Loucy (cell line): ENCODE results near the gene RALGAPA1.

Experiments
- H2AFZ ChIP-seq: fragments of 200-600 bp; sonication (generic); 2 replicates; pipeline ENCODE4 v1.6.0; 2016; ENCODE audit warnings: antibody characterized with exemption, mild to moderate bottlenecking, low read length, moderate library complexity
- H3F3A ChIP-seq: fragments of 200-600 bp; 2 replicates; pipeline ENCODE4 v1.6.0; 2016; ENCODE audit warnings: antibody characterized with exemption, low read depth, mild to moderate bottlenecking
- H3K27me3 ChIP-seq: fragments of 200-600 bp; sonication (generic); 2 replicates; pipeline ENCODE4 v1.6.1; 2014; ENCODE audit warnings: low read length, mild to moderate bottlenecking; ENCODE audit not compliant: insufficient read depth, poor library complexity, severe bottlenecking
- H3K36me3 ChIP-seq: fragments of 200-600 bp; sonication (generic); 2 replicates; pipeline ENCODE4 v1.6.1; 2016; ENCODE audit warnings: low read length; ENCODE audit not compliant: insufficient read depth
- H3K4me1 ChIP-seq: fragments of 200-600 bp; sonication (generic); 2 replicates; pipeline ENCODE4 v1.5.1; 2014; ENCODE audit warnings: low read length, mild to moderate bottlenecking; ENCODE audit not compliant: insufficient read depth, poor library complexity, severe bottlenecking
- H3K4me2 ChIP-seq: fragments of 200-600 bp; sonication (generic); 2 replicates; pipeline ENCODE4 v1.6.0; 2014; ENCODE audit warnings: antibody characterized with exemption, low read length, low read depth, mild to moderate bottlenecking; ENCODE audit not compliant: poor library complexity, severe bottlenecking
- H3K4me3 ChIP-seq: fragments of 200-600 bp; sonication (generic); 2 replicates; pipeline ENCODE4 v1.5.1; 2014; ENCODE audit warnings: low read length, mild to moderate bottlenecking, mixed read lengths; ENCODE audit not compliant: poor library complexity, severe bottlenecking
- H3K79me2 ChIP-seq: fragments of 200-600 bp; sonication (generic); 2 replicates; pipeline ENCODE4 v1.6.1; 2014; ENCODE audit warnings: low read length; ENCODE audit not compliant: insufficient read depth
- H3K9ac ChIP-seq: fragments of 200-600 bp; sonication (generic); 2 replicates; pipeline ENCODE4 v1.6.0; 2014; ENCODE audit warnings: mild to moderate bottlenecking, low read depth, low read length, moderate library complexity; ENCODE audit not compliant: poor library complexity, severe bottlenecking
- H3K9me2 ChIP-seq: fragments of 200-600 bp; sonication (generic); replicated peaks from 2 replicates; pipeline ENCODE4 v1.6.1; 2016; ENCODE audit warnings: low read depth, low read length, mixed read lengths
- H3K9me3 ChIP-seq: fragments of 200-600 bp; sonication (generic); 2 replicates; pipeline ENCODE4 v1.6.1; 2014; ENCODE audit warnings: mild to moderate bottlenecking, antibody characterized with exemption, low read length, low read depth; ENCODE audit not compliant: insufficient read depth
- H4K20me1 ChIP-seq: fragments of 200-600 bp; sonication (generic); 2 replicates; pipeline ENCODE4 v1.6.0; 2014; ENCODE audit warnings: antibody characterized with exemption, low read length, mild to moderate bottlenecking; ENCODE audit not compliant: insufficient read depth, poor library complexity, severe bottlenecking
- EZH2phosphoT487 ChIP-seq: fragments of 200-600 bp; IDR thresholded peaks from 2 replicates; pipeline ENCODE4 v1.6.1; 2018; ENCODE audit warnings: antibody characterized with exemption, mild to moderate bottlenecking, moderate library complexity, borderline replicate concordance
- TF ChIP-seq, protein P1 (sequence below): fragments of 200-600 bp; sonication (generic); conservative IDR thresholded peaks from 2 replicates; pipeline ENCODE4 v1.5.1; 2014; ENCODE audit warnings: mild to moderate bottlenecking, antibody characterized with exemption, low read length

The RALGAPA1 gene

GRCh38 chr14:35531960-35532747, 276.9 kb downstream of the RALGAPA1 start:
- H3K4me2 ChIP-seq, result no peak overlapping the region
- no peaks in the 10 kb centered on the region for H3F3A ChIP-seq
- H3K27me3 ChIP-seq, result no peaks in the 10 kb centered on the region
- H3K9me3 ChIP-seq, result no peaks in the 10 kb centered on the region
- H3K36me3 ChIP-seq, result no peaks in the 10 kb centered on the region
- no peak for TF ChIP-seq EZH2phosphoT487
- TF ChIP-seq, protein P1, sequence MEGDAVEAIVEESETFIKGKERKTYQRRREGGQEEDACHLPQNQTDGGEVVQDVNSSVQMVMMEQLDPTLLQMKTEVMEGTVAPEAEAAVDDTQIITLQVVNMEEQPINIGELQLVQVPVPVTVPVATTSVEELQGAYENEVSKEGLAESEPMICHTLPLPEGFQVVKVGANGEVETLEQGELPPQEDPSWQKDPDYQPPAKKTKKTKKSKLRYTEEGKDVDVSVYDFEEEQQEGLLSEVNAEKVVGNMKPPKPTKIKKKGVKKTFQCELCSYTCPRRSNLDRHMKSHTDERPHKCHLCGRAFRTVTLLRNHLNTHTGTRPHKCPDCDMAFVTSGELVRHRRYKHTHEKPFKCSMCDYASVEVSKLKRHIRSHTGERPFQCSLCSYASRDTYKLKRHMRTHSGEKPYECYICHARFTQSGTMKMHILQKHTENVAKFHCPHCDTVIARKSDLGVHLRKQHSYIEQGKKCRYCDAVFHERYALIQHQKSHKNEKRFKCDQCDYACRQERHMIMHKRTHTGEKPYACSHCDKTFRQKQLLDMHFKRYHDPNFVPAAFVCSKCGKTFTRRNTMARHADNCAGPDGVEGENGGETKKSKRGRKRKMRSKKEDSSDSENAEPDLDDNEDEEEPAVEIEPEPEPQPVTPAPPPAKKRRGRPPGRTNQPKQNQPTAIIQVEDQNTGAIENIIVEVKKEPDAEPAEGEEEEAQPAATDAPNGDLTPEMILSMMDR, result no peak
- H3K79me2 ChIP-seq, result no peaks in the 10 kb centered on the region
- no peak overlapping the region for H2AFZ ChIP-seq
- no peak overlapping the region for H3K9ac ChIP-seq
- peaks cover 3% of the 10 kb centered on the region for H4K20me1 ChIP-seq
- no peak overlapping the region for H3K4me3 ChIP-seq
- H3K4me1 ChIP-seq, result no peaks in the 10 kb centered on the region
- no peaks in the 10 kb centered on the region for H3K9me2 ChIP-seq

- Histone ChIP-seq H3K9me3 (no peaks in the 10 kb centered on the region), H3K36me3 (no peaks in the 10 kb centered on the region), H3K79me2 (no peaks in the 10 kb centered on the region), H3K27me3 (no peaks in the 10 kb centered on the region), H4K20me1 (no peaks in the 10 kb centered on the region), H3F3A (no peaks in the 10 kb centered on the region), H3K9ac (no peak overlapping the region), H3K4me1 (no peaks in the 10 kb centered on the region), H3K4me2 (no peak overlapping the region), H3K4me3 (no peak overlapping the region), H3K9me2 (no peaks in the 10 kb centered on the region), H2AFZ (no peak overlapping the region)
- TF ChIP-seq, protein P1, result no peak
- TF ChIP-seq EZH2phosphoT487, result no peak
Observed at GRCh38 chr14:35526962-35527361, 282.1 kb downstream of the RALGAPA1 start.

DNA sequence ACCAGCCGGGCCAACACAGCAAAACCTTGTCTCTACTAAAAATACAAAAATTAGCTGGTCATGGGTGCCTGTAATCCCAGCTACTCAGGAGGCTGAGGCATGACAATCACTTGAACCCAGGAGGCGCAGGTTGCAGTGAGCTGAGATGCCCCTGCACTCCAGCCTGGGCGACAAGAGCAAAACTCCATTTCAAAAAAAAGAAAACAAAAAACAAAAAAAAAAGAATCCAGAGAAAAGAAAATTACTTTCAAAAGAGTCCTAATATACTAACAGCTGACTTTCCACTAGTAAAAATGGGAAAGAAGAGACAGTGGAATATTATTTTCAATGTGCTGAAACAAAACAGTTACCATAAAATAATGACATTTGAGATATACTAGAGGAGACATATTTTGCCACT, 283.4 kb downstream of the RALGAPA1 start:
- TF ChIP-seq EZH2phosphoT487, result no peak
- TF ChIP-seq, protein P1, result no peak
- Histone ChIP-seq H3K4me3 (no peak overlapping the region), H3K9ac (no peak overlapping the region), H3K9me2 (no peaks in the 10 kb centered on the region), H3K79me2 (no peaks in the 10 kb centered on the region), H3K27me3 (no peaks in the 10 kb centered on the region), H4K20me1 (no peaks in the 10 kb centered on the region), H3K4me2 (no peak overlapping the region), H3K36me3 (no peaks in the 10 kb centered on the region), H2AFZ (no peak overlapping the region), H3F3A (no peaks in the 10 kb centered on the region), H3K9me3 (no peaks in the 10 kb centered on the region), H3K4me1 (no peaks in the 10 kb centered on the region)
